Tibial nerve (tissue), 4 donors: ENCODE data around the gene VSIR. TPM values are rescaled to one million over a fixed set of nuclear protein-coding genes. Genes with fewer than 3 reads are reported as not detected.

ENCODE experiments used
- DNase-seq, 2 donors: peaks; one replicate each; pipeline ENCODE4 v3.0.0-alpha.2; 2019; ENCODE audit warnings: low spot score in 2 of 2
- H3K27ac ChIP-seq, 4 donors: fragments of 200-600 bp; sonication (generic) in 3 of 4; one replicate each; pipeline ENCODE4 v1.5.1; 2017 to 2019; ENCODE audit warnings: mild to moderate bottlenecking in 1 of 4
- H3K27me3 ChIP-seq, 2 donors: fragments of 200-600 bp; sonication (generic) in 1 of 2; one replicate each; pipeline versions ENCODE4 v1.5.1 to v1.6.0; 2017 to 2019
- H3K36me3 ChIP-seq, 3 donors: fragments of 200-600 bp; sonication (generic); one replicate each; pipeline ENCODE4 v1.5.1; 2018 to 2019
- H3K4me1 ChIP-seq, 4 donors: fragments of 200-600 bp; sonication (generic) in 3 of 4; one replicate each; pipeline ENCODE4 v1.5.1; 2017 to 2019
- H3K4me3 ChIP-seq, 4 donors: fragments of 200-600 bp; sonication (generic) in 3 of 4; one replicate each; pipeline ENCODE4 v1.5.1; 2017 to 2019; ENCODE audit warnings: mild to moderate bottlenecking in 1 of 4, moderate library complexity in 1 of 4
- H3K9me3 ChIP-seq, 4 donors: fragments of 200-600 bp; sonication (generic) in 3 of 4; one replicate each; pipeline ENCODE4 v1.5.1; 2017 to 2019
- CTCF ChIP-seq, 5 experiments: fragments of 200-600 bp in 3 of 5; fragments of 450-650 bp in 2 of 5; sonication (generic) in 3 of 5; IDR thresholded peaks; one replicate each; pipeline ENCODE4 v1.5.1; 2016 to 2019; ENCODE audit warnings: antibody characterized with exemption in 5 of 5, mild to moderate bottlenecking in 3 of 5, moderate library complexity in 2 of 5
- EP300 ChIP-seq, 2 donors: sonication (generic); formaldehyde crosslinking; IDR thresholded peaks; one replicate each; pipeline ENCODE4 v1.6.1; 2017; ENCODE audit warnings: antibody characterized with exemption in 2 of 2, mild to moderate bottlenecking in 1 of 2
- POLR2A ChIP-seq, 2 donors: fragments of 450-650 bp; IDR thresholded peaks; one replicate each; pipeline ENCODE4 v1.6.1; 2017; ENCODE audit warnings: antibody characterized with exemption in 2 of 2, mild to moderate bottlenecking in 2 of 2, moderate library complexity in 2 of 2
- WGBS, 2 donors: methylation state at CpG; one replicate each; pipeline ENCODE4 v1.1.5; 2018; 5-methylcytosine and 5-hydroxymethylcytosine counted together
- total RNA-seq, 4 donors: library from RNA; depleted of rRNA; stranded (reverse); fragments of >200 nt; gene quantifications; one replicate each; pipeline ENCODE4 v1.1.0, GENCODE V29; 2016

The VSIR gene
- total RNA-seq, 4 donors from 2014 or later = 133 to 227 (median 151) TPM

GRCh38 chr10:71710519-71710918, 62.8 kb downstream of the VSIR start:
- Histone ChIP-seq H3K9me3 (no peaks in the 10 kb centered on the region), H3K4me3 (no peak overlapping the region), H3K27ac (peak overlapping the region in 3 of 4 donors; percentile 86 to 96 (median 94)), H3K27me3 (no peaks in the 10 kb centered on the region), H3K4me1 (peaks cover 16 to 67% (median 35%) of the 10 kb centered on the region in 4 donors), H3K36me3 (no peaks in the 10 kb centered on the region)
- no peak for DNase-seq
- no peak for TF ChIP-seq POLR2A (IDR thresholded peaks at IDR 0.05)
- no peak for TF ChIP-seq CTCF (IDR thresholded peaks at IDR 0.05)
- TF ChIP-seq EP300 (IDR thresholded peaks at IDR 0.05) = no peak
- 100% methylated on average over 1 to 2 of the region's 2 CpGs for WGBS, 2 donors

- Histone ChIP-seq H3K27me3 (no peaks in the 10 kb centered on the region), H3K27ac (peak overlapping the region in 2 of 4 donors; percentile 6 to 25), H3K4me3 (no peak overlapping the region), H3K9me3 (no peaks in the 10 kb centered on the region), H3K36me3 (no peaks in the 10 kb centered on the region), H3K4me1 (peaks cover 8 to 56% (median 22%) of the 10 kb centered on the region in 4 donors)
- DNase-seq = no peak
- TF ChIP-seq CTCF (IDR thresholded peaks at IDR 0.05) = no peak
- no peak for TF ChIP-seq POLR2A (IDR thresholded peaks at IDR 0.05)
- no peak for TF ChIP-seq EP300 (IDR thresholded peaks at IDR 0.05)
- WGBS, 2 donors = 73 to 76% methylated on average over 28 of the region's 28 CpGs
Measured at GRCh38 chr10:71708897-71709882, 64.1 kb downstream of the VSIR start.

GRCh38 chr10:71708301-71708703, 65.0 kb downstream of the VSIR start:
- Histone ChIP-seq H3K9me3 (no peaks in the 10 kb centered on the region), H3K36me3 (no peaks in the 10 kb centered on the region), H3K4me1 (peaks cover 3 to 47% (median 14%) of the 10 kb centered on the region in 4 donors), H3K27ac (peak overlapping the region in 1 of 4 donors; percentile 25), H3K4me3 (no peak overlapping the region), H3K27me3 (no peaks in the 10 kb centered on the region)
- TF ChIP-seq CTCF (IDR thresholded peaks at IDR 0.05) (peak; percentile 75 to 92 (median 90)), POLR2A (IDR thresholded peaks at IDR 0.05) (no peak), EP300 (IDR thresholded peaks at IDR 0.05) (no peak)
- peak in 1 of 2 donors; percentile 54 for DNase-seq
- WGBS, 2 donors = 17 to 19% methylated on average over 10 of the region's 10 CpGs

GRCh38 chr10:71707240-71707789, 66.0 kb downstream of the VSIR start:
- Histone ChIP-seq H3K36me3 (no peaks in the 10 kb centered on the region), H3K4me3 (no peak overlapping the region), H3K9me3 (no peaks in the 10 kb centered on the region), H3K27ac (no peak overlapping the region), H3K27me3 (no peaks in the 10 kb centered on the region), H3K4me1 (peaks cover 0 to 37% (median 6%) of the 10 kb centered on the region in 4 donors)
- TF ChIP-seq POLR2A (IDR thresholded peaks at IDR 0.05) = no peak
- TF ChIP-seq CTCF (IDR thresholded peaks at IDR 0.05) = no peak
- no peak for TF ChIP-seq EP300 (IDR thresholded peaks at IDR 0.05)
- WGBS, 2 donors = 87 to 98% methylated on average over 5 of the region's 5 CpGs
- DNase-seq = no peak
